GM19328 (cell line): Measurements from ENCODE around the gene ITGB4.

Experiments
- ATAC-seq: cut with Tn5 transposase; IDR thresholded peaks from one replicate; pipeline ENCODE4 v1.9.1; 2021; ENCODE audit warnings: mild to moderate bottlenecking, moderate library complexity; ENCODE audit not compliant: unreplicated experiment

The ITGB4 gene

DNA sequence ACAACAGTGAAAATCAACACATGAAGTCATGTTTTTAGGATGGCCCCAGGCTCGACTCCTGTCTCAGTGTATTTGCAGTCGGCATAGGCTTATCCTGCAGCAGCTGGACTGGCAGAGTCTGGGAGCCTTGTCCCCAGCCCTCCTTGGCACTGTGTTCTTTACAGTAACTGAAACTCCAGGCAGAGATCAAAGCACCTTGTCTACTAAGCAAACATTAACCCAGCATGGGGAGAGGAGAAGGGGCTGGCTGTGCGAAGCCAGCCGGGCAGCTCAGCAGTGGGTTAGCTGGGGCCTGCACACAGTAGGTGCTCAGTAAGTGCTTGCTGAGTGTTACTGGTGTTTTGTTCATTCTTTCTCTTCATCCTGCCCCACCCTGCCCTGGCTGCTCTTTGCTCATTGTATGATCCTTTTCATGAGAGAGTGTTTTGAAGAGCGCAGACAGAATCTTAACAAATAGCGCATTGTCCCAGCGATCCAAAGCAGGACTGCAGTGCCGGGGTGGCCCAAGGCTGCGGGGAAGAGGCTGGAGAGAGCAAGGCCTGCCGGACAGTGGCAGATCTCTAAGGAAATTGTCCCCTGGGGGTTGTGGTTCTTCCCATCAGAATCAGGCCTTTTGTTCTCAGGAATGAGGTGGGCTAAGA lies 23.5 kb upstream of the ITGB4 start:
- ATAC-seq: no peak

DNA sequence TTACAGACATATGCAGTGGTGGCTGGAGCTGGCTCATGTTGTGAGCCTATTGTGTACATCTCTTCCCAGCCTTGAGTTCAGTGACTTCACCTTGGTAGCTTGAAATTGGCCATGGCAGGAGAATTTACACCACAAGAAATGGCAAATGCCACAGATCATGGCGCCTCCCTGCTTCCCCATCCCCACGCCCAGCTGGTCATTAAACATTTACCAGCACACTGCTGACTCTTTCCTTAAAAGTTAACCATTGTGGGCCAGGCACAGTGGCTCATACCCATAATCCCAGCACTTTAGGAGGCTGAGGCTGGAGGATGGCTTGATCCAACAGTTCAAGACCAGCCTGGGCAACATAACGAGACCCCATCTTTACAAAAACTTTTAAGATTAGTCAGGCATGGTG lies 22.6 kb upstream of the ITGB4 start:
- no peak for ATAC-seq

DNA sequence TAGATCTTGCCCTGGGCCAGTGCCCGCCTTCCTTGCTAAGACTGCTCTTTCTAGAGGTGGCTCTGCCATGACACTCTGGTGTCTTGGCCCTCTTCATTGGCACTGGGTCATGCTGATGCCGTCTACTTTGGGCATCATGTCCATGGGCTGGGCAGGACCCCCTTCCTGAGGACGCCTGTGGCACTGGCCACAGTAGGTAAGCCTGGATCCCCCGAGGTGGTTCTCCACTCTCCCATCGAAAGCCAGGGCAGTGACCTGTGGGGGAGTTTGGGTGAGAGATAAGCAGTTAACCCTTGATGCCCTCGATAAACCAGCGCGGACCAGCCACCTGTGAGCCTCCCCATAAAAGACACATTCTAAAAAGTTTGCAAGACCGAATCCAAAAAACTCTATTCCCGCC lies 20.0 kb upstream of the ITGB4 start:
- no peak for ATAC-seq

- no peak for ATAC-seq
These were observed 18.1 kb upstream of the ITGB4 start for GRCh38 chr17:75703191-75703590.

DNA sequence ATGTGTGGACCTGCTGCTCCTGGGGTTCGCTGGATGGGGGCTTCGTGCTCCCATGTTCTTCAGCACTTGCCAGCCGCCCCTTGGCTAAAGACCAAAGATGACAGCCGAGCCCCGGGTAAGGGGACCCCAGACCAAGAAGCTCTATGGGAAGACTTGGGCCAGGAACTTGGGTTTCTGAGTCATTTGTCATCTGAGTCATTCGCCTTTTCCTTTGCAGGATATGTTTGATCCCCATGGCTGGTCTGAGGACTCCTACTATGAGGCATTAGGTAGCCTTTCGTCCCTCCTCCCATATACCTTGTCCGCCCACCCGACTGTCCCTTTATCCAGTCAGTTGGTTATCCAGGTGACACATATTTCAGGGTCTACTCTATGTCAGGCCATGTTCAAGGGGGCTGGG lies 17.7 kb upstream of the ITGB4 start:
- no peak for ATAC-seq

GRCh38 chr17:75704963-75705875 lies 16.0 kb upstream of the ITGB4 start:
- no peak for ATAC-seq

DNA sequence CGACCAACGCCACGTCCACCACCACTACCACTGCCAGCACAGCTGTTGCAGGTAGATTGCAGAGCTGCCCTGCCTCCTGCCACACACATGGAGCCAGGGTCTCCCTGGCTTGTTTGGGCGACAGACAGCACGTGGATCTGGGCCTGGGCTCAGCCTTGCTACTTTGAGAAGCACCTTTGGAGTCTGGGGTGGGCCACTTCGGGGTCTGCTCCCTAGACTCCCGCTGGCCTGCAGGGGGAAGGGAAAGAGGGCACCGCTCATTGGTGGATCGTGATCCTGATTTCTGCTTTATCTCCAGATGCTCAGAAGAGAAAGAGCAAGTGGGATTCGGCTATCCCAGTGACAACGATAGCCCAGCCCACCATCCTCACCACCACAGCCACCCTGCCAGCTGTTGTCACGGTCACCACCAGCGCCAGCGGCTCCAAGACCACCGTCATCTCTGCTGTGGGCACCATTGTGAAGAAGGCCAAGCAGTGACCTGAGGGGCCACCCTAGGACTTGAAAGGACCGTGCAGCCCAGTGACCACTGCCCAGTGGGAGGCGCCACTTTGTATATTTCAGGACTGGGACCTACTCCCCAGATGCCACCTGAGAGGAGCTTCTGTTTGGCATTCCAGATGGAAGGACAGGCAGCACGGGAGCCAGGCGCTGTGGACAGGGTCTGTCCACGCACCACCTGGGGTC lies 15.1 kb upstream of the ITGB4 start:
- no peak for ATAC-seq

- no peak for ATAC-seq
These were observed 14.1 kb upstream of the ITGB4 start for GRCh38 chr17:75707079-75707571.

GRCh38 chr17:75712446-75712845 lies 8.8 kb upstream of the ITGB4 start:
- no peak for ATAC-seq

DNA sequence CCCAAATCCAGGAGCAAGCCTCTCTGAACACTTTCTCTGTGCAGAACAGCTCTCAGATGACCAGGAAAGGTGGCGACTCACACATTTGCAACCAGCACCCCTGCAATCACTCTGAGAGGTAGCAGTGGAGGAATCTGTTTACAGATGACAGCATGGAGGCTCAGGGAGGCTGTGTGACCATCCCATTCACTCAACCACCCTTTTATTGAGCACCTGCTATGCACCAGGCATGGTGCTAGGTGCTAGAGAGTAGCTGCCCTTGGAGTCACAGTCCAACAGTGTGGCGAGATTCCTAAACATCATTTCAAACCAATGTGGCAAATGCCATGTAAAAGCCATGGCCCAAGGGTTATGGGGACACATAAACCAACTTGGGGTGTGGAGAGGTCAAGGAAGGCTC lies 1.5 kb upstream of the ITGB4 start:
- ATAC-seq: no peak

DNA sequence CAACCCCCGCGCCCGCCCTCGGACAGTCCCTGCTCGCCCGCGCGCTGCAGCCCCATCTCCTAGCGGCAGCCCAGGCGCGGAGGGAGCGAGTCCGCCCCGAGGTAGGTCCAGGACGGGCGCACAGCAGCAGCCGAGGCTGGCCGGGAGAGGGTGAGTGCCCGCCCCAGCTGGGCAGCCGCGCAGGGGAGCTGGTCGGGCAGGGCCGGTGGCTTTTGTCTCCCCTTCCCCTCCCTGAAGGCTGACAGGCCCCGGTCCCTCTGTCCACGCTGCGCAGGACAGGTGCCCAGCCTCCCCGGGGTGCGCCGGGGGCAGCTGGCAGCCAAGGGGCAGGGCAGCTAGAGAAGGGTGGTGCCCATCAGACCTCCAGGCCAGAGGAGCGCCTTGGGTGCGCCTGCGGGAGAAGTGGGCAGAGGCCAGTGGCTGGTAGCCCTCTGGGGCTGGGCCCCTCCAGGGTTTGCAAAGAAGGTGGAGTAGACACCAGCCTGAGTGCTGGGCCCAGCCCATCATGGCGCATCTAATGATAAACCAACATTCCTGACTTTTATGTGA lies 278 bp downstream of the ITGB4 start:
- ATAC-seq: no peak

DNA sequence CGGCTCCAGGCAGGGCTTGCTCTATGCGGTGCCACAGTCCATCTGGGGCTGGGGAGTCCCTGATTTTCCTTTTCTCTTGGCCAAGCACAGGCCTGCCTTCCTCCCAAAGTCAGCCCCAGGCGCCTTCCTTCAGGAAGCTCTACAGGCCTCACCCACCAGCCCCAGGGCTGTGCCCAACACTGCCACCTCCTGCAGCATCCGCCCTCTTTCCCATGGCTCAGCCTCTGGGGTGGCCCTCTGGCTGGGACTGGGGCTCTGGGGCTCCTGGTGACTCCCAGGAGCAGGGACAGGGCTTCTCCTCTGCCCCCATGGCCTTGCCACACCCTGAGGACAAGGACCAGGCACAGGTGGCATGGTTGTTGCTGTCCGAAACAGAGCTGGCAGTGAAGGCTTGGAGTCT lies 817 bp downstream of the ITGB4 start:
- no peak for ATAC-seq

GRCh38 chr17:75722542-75723095 lies 1.4 kb downstream of the ITGB4 start:
- no peak for ATAC-seq

- no peak for ATAC-seq
These were observed 2.1 kb downstream of the ITGB4 start for GRCh38 chr17:75723171-75723930.

GRCh38 chr17:75724016-75725003 lies 3.1 kb downstream of the ITGB4 start:
- no peak for ATAC-seq

GRCh38 chr17:75725504-75725903 lies 4.2 kb downstream of the ITGB4 start:
- ATAC-seq: no peak

- no peak for ATAC-seq
These were observed 6.1 kb downstream of the ITGB4 start for GRCh38 chr17:75727391-75727790.

DNA sequence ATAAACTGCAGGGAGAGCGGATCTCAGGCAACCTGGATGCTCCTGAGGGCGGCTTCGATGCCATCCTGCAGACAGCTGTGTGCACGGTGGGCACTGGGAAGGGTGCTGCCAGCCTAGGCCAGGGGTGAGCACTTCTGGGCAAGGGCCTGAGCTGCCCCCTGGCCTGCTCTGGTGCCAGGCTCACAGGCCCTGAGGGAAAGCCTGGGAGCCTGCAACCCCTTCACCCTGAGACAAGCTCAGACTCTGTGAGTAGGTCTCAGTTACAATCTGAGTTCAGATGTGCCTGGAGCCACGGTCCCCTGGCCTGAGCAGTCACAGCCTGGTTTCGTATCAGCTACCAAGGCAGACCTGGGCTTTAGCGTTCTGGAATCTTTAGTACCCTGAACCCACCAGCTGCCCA lies 8.1 kb downstream of the ITGB4 start:
- no peak for ATAC-seq

DNA sequence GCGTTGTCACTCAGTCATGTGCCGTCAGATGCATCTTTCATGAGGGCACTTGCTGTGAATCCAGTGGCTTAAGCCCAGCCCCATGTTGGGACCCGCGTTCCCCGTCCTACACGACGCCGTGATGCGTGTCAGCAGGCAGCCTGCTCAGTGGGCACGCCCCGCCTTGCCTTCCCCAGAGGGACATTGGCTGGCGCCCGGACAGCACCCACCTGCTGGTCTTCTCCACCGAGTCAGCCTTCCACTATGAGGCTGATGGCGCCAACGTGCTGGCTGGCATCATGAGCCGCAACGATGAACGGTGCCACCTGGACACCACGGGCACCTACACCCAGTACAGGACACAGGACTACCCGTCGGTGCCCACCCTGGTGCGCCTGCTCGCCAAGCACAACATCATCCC lies 8.8 kb downstream of the ITGB4 start:
- ATAC-seq: no peak
